DLD1 (cell line): ENCODE results near the gene UNC13B.
"Not testable (repeated sequence)": the region's sequence is repeated elsewhere in the genome, so short reads cannot be mapped to it uniquely, and the experiment has no call there.

ENCODE experiments used
- in situ Hi-C: cut with HindIII; loops from 2 replicates; pipeline ENCODE4 v1.10.0; 2017; ENCODE audit warnings: low sequenced_read_pairs

The UNC13B gene

GRCh38 chr9:35357826-35358225 is 196.0 kb downstream of the UNC13B start:
- in situ Hi-C loops = no loop called here

GRCh38 chr9:35364817-35365585 is 203.2 kb downstream of the UNC13B start:
- in situ Hi-C loops = no loop called here

GRCh38 chr9:35366627-35367026 is 204.8 kb downstream of the UNC13B start:
- in situ Hi-C loops = no loop called here

- in situ Hi-C loops = no loop called here
These were observed 205.6 kb downstream of the UNC13B start for GRCh38 chr9:35367451-35367850.

DNA sequence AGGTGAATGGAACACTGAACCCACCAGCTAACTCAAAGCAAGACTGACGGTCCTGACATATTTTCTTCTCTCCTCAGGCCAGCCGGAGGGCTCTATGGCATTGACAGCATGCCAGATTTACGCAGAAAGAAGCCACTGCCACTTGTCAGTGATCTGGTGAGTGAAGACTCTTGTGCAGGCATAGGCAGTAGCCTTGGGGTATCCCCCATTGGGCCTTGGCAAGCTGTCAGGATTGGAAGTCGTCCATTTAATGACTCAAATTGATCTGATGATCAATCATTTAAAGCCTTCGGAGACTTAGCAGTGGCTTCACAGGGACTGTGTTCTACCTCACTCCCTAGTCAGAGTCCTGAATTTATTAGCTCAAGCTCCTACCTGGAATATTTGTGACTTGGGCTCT is 208.4 kb downstream of the UNC13B start:
- in situ Hi-C loops = no loop called here

GRCh38 chr9:35374436-35374835 is 212.6 kb downstream of the UNC13B start:
- in situ Hi-C loops = no loop called here

DNA sequence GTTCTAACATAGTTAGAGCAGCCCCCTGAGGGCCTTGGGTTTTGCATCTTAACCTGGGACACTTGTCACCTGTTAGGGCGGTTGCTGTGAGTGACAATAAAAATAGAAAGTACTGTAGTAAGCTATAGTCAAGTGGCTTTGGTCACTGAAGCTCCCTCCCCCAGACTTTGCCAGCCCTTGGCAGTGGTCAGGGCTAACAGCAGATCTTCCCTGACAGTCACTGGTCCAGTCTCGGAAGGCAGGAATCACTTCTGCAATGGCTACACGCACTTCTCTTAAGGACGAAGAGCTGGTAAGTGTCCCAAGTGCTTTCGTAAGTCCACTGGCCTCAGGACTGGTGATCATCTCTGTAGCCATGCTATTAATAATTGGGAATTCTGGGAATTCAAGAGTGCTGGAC is 213.1 kb downstream of the UNC13B start:
- in situ Hi-C loops = no loop called here

GRCh38 chr9:35380039-35380438 is 218.2 kb downstream of the UNC13B start:
- in situ Hi-C loops = no loop called here

- in situ Hi-C loops = no loop called here
These were observed 218.8 kb downstream of the UNC13B start for GRCh38 chr9:35380619-35381018.

- in situ Hi-C loops = no loop called here
These were observed 223.2 kb downstream of the UNC13B start for GRCh38 chr9:35385042-35385441.

GRCh38 chr9:35395076-35395705 is 233.4 kb downstream of the UNC13B start:
- in situ Hi-C loops = no loop called here

- in situ Hi-C loops = no loop called here
These were observed 233.9 kb downstream of the UNC13B start for GRCh38 chr9:35395706-35396101.

DNA sequence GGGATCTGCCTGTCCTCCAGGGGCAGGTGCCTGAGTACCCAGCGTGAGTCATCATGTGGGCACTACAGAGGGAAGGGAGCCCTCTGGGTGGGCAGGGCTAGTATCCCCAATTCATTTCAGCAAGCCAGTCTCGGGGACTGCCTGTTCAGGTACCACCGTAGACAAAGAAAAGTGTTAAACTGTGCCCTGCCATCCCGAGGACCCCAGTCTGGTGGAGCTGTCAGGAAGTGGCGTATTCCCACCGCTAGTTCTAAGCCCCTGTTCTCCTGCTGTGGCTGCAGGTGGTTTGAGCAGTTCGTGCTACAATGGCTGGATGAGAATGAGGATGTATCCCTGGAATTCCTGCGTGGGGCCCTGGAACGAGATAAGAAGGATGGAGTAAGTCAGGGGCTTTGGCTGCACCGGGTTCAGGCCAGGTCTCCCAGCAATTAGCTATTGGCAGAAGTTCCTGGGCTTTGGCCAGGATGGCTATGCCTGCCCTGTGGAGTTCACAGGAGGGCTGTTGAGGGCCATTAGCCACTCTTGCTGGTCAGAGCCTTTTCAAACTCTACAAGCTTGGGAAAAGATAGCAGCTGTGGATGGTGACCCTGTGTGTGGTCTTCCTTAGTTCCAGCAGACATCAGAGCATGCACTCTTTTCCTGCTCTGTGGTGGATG is 234.9 kb downstream of the UNC13B start:
- in situ Hi-C loops = no loop called here

- in situ Hi-C loops = no loop called here
These were observed 235.4 kb downstream of the UNC13B start for GRCh38 chr9:35397216-35397698.

DNA sequence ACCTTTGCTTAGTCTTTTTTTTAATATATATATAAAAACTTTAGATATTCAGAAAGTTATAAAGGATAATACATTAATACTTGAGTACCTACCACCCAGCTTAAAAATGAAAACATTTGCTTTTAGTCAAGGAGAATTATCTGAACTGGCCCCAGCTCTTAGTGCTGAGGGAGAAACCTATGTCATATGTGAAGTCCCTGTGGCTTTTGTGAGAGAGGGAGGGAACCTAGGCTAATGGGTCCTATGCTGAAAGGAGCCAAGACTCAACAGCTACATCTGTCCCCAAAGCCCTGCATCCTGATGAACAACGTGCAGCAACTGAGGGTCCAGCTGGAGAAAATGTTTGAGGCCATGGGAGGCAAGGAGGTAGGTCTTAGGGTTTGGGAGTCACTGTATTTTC is 236.1 kb downstream of the UNC13B start:
- in situ Hi-C loops = no loop called here

GRCh38 chr9:35398651-35399335 is 237.0 kb downstream of the UNC13B start:
- in situ Hi-C loops = no loop called here

DNA sequence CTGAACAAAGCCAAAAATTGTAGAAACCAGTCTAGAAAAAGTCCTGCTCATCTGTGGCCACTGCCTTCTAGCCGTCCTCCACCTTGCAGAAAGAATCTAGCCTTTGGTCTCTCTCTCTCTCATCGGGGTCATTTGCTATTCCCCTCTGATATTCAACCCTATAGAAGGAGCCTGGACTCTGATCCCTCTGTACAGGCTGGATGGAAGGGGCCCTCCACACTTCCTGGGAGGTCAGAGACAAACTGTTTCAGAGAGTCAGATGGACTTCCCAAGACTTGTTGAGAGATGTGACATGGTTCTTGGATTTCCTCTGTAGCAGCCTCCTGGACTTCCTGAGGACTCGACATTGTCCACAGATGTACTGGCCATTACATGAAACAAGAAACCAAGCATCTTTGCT is 243.1 kb downstream of the UNC13B start:
- in situ Hi-C loops = no loop called here

- in situ Hi-C loops = no loop called here
These were observed 244.6 kb downstream of the UNC13B start for GRCh38 chr9:35406183-35406959.

DNA sequence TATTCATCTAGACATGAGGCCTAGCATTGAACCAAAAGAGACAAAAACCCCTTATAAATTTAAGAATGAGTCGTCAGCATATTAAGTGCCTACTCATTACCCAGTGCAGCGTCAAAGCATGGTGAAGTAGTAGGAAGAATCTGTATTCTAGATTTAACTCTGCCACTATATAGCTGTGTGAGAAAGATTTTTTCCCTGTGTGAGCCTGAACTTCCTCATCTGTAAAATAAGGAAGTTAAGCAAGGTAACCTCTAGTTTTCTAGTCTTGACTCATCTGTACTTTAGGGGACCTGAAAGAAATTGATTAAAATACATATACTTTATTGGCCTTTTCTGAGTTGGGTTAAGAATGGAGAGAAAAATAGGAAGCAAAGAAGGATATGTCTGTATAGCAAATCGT is 246.0 kb downstream of the UNC13B start:
- in situ Hi-C loops = no loop called here

DNA sequence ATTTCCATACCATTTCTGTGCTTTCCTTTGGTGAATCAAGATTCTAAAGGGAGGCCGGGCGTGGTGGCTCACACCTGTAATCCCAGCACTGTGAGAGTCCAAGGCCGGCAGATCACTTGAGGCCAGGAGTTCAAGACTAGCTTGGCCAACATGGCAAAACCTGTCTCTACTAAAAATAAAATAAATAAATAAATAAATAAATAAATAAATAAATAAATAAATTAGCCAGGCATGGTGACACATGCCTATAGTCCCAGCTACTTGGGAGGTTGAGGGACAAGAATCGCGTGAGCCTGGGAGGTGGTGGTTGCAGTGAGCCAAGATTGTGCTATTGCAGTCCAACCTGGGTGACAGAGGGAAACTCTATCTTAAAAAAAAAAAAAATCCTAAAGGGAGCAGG is 247.6 kb downstream of the UNC13B start:
- in situ Hi-C loops = not testable (repeated sequence)

DNA sequence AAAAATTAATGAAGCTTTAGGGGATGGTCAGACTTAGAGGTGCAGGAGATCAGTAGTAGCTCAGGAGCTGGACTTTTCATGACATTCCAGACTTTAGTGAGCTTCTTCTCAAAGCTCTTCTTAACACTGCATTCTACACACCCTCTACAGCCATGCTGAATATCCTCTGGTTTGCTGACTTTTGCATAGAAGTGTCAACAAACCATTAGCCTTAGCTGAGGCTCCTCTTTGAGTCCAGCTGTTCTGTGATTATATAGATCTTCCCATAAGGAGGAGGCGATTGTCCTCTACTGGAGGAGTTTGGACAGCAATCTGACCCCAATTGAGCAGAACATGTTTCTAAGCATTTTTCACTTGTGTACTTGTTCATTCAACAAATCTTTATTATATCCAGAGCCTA is 253.1 kb downstream of the UNC13B start:
- in situ Hi-C loops = no loop called here
